ENCODE measurements around the gene STXBP2.
"Not testable (repeated sequence)": the region's sequence is repeated elsewhere in the genome, so short reads cannot be mapped to it uniquely, and the experiment has no call there.

The STXBP2 gene

DNA sequence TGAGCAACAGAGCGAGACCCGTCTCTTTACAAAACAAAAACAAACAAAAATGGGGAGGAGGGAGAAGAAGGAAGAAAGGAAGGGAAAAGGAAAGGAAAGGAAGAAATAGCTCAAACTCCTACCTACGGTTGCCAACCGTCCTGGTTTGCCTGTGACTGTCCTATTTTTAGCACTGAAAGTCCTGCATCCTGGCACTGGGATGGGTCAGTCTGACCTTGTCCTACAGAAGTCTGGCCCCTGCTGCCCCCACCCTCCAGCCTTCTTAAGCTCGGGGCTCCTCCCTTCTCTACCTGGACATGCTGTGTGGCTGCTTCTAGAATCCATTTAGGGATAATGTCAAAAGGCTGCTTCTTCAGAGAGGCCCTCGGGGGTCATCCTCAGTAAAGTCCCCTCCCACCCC is 1.2 kb upstream of the STXBP2 start:
- DNase-seq: no peak

DNA sequence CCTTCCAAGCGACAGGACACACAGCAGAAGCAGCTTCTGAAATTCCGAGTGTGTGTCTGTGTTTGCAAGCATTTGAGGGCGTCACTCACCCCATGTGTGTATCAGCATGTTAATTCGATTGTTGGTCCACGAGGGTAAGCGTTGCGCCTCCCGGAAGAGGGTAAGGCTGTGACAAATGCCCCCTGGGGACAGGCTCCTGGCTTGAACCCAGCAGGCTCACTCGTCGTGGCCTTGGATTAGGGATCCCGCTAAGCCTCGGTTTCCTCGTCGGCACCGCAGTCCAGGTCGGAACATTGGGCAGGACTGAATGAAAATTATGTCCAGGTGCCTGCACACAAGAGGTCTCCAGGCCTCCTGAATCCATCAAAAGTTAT is 606 bp upstream of the STXBP2 start:
- DNase-seq: no peak

DNA sequence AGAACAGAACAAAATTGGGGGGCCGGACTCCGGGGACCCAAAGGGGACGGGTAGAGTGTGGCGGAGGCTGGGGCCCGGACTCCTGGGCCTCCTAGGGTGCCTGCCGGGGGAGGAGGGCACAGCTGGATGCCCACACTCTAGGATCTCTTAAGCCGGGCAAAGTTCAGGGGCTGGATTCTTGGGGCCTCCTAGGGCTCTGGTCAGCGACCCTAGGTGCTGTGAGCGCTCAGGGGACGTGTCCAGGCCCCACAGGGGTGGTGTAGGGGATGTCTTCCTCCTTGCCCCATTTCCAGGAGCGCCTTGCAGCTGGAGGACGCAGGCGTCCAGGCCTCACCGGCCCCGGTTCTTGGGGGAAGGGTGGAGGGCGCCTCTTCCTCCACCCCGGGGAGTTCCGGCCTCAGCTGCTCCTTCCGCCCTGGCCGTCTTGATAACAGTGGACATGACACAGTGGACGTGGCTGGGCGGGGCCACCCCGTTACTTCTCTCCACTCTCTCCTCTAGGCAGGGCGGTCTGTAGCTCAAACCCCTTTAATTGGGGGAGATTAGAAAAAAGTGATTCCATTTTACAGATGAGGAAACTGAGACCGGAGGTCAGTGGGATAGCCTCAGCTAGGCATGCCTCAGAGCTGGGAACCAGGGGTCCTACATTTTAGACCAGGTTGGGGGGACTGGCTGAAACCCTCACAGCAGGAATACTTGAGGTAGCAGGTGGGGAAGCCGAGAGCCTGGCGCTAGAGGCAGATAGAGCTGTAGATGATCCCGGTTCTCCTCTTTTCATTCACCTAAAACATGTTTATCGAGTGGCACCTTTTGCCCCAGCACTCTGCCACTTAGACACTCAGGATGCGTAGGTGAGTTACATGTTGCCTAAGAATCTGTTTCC is 705 bp downstream of the STXBP2 start:
- no peak for DNase-seq

DNA sequence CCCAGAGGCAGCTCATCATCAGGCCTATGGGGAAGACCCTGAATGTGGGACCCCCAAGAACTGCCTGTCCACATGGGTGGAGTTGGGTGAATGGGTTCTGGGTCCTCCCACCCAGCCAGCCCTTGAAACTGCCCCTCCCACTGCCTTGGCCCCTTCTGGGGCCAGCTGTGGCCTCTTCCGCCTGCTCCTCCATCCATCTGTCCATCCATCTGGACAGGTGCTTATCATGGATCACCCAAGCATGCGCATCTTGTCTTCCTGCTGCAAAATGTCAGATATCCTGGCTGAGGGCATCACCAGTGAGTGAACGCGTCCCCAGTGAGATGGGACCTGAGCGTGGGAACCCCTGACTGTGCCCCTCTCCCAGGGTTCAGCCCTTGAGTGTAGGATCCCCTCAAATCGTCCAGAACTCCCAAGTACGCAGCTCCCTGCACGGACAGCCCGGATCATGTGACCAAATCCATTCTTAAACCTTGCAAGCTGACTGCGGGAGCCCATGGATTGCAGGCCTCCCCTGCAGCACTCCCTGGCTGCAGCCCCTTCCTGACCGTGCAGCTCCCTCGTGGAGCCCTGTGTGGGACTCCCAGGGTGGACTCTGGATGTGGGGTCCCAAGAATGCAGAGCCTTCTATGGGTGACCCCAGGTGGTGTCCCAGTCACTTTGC is 2.0 kb downstream of the STXBP2 start:
- DNase-seq: no peak

DNA sequence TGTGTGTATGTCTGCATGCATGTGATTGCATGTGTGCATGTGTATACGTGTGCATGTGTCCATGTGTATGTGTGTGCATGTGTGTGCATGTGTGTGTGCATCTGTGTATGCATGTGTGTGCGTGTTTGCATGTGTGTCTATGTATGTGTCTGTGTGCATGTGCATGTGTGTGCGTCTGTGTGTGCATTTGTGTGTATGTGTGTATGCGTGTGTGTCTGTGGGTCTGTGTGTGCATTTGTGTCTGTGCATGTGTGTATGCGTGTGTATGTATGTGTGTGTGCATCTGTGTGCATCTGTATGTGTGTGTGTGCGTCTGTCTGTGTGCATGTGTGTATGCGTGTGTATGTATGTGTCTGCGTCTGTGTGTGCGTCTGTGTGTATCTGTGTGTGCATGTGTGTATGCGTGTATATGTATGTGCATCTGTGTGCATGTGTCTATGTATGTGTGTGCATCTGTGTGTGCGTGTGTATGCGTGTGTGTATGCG is 3.0 kb downstream of the STXBP2 start:
- DNase-seq: no peak

DNA sequence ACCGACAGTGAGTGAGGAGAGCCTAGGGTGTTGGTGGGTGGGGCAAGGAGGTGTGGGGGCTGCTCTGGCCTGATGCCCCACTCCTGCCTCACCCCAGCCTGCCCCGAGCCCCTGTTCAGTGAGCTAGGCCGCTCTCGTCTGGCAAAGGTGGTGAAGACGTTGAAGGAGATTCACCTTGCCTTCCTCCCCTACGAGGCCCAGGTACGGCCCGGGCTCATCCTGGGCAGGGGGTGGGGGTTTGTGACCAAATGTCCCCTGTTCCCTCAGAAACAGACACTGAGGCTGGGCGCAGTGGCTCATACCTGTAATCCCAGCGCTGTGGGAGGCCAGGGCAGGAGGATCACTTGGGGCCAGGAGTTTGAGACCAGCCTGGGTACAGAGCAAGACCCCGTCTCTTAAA is 3.9 kb downstream of the STXBP2 start:
- no peak for DNase-seq

DNA sequence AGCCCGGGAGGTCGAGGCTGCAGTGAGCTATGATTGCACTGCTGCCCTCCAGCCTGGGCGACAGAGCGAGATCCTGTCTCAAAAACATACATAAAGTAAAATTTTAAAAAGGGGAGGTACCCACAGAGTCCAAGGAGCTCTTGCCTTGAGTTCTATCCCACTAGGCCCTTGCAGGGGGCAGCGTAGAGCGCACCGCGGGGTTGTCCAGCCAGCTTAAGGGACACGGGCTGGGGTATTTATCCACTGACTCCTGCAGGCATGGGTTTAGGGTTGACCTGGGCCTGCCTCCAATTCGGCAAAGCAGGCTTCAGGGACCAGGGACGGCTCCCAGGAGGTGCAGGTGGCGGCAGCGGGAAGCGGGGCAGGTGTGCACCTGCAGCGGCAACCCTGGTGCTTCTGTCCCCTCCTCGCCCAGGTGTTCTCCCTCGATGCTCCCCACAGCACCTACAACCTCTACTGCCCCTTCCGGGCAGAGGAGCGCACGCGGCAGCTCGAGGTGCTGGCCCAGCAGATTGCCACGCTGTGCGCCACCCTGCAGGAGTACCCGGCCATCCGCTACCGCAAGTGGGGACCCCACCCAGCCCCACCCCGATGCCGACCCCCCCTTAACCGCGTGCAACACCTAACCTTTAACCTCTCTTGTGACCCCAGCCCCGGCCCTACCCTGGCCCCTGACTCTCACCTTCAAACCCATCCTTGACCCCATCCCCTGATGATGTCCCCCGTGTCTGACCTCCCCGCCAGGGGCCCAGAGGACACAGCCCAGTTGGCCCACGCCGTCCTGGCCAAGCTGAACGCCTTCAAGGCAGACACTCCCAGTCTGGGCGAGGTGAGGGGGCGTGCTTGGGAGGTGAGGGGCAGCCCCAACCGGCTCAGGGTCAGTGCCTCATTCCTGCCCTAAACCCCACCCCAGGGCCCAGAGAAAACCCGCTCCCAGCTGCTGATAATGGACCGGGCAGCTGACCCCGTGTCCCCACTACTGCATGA is 4.7 kb downstream of the STXBP2 start:
- DNase-seq: no peak

DNA sequence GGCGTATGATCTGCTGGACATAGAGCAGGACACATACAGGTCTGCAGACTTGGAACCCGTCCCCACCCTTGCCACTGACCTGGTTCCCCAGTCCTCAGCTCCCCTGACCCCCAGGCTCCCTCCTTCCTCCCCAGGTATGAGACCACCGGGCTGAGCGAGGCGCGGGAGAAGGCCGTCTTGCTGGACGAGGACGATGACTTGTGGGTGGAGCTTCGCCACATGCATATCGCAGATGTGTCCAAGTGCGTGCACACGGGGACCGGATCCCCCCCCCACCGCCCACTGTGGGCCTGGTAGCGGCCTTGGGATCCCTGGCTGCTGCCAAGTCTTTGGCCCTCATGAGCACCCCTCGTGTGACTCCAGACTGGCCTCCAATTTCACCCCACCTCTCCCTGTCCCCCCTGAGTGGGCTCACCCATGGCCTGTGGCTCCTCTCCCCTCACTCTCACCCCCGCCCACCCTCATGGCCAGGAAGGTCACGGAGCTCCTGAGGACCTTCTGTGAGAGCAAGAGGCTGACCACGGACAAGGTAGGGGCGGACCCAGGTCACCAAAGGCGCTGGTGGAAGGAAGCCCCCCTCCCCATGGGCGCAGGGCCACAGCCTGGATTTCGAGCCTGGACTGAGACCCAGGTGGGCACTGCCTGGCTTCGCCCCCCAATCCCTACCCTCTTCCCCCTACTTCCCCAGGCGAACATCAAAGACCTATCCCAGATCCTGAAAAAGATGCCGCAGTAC is 5.6 kb downstream of the STXBP2 start:
- no peak for DNase-seq

DNA sequence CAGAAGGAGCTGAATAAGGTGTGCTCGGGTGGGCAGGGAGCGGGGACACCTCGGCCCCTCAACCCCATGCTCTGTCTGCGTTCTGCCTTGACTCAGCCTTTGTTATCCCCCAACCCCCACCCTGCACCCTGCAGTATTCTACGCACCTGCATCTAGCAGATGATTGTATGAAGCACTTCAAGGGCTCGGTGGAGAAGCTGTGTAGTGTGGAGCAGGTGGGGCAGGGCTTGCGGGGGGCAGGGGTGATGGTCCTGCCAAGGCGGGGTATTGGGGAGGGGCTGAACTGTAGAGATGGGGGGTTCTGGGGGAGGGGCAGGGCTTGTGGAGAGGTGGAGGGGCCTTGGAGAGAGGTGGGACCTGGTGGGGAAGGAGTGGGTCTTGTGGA is 6.1 kb downstream of the STXBP2 start:
- DNase-seq: no peak

DNA sequence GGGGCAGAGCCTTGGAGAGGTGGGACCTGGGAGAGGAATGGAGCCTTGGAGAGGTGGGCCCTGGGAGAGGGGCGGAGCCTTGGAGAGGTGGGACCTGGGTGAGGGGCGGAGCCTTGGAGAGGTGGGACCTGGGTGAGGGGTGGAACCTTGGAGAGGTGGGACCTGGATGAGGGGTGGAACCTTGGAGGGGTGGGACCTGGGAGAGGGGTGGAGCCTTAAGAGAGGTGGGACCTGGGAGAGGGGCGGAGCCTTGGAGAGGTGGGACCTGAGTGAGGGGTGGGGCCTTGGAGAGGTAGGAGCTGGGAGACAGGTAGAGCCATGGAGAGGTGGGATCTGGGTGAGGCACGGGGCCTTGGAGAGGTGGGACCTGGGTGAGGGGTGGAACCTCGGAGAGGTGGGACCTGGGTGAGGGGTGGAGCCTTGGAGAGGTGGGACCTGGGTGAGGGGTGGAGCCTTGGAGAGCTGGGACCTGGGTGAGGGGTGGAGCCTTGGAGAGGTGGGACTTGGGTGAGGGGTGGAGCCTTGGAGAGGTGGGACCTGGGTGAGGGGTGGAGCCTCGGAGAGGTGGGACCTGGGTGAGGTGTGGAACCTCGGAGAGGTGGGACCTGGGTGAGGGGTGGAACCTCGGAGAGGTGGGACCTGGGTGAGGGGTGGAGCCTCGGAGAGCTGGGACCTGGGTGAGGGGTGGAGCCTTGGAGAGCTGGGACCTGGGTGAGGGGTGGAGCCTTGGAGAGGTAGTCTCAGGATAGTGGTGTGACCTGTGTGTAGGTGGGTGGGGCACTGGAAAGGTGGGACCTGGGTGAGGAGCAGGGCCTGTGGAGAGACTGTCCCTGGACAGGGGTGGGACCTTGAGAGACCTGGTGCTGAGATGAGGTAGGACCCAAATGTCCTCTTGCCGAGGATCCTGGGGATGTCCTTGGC is 7.0 kb downstream of the STXBP2 start:
- DNase-seq: not testable (repeated sequence)

DNA sequence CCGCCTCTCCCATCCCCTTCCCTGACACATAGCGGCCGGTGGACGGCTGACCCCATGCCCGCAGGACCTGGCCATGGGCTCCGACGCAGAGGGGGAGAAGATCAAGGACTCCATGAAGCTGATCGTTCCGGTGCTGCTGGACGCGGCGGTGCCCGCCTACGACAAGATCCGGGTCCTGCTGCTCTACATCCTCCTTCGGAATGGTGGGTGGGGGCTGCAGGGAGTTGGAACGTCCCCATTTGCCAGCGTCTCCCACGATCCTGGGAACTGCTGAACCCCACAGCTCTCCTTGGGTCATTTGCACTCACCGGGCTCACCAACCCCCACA is 7.6 kb downstream of the STXBP2 start:
- no peak for DNase-seq

DNA sequence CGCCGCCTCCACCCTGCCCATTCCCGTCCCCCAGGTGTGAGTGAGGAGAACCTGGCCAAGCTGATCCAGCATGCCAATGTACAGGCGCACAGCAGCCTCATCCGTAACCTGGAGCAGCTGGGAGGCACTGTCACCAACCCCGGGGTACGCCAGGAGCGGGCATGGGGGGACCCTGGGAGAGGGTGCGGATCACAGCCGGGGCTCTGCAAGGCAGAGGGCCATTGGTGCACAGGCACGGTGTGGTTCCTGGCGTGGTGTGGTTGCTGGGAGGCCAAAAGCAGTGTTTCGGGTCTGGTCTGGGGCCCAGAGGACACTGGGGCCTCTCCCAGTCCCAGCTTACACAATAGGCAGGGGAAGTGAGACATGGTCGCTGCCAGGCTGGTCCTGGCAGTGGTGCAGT is 8.3 kb downstream of the STXBP2 start:
- DNase-seq: no peak

DNA sequence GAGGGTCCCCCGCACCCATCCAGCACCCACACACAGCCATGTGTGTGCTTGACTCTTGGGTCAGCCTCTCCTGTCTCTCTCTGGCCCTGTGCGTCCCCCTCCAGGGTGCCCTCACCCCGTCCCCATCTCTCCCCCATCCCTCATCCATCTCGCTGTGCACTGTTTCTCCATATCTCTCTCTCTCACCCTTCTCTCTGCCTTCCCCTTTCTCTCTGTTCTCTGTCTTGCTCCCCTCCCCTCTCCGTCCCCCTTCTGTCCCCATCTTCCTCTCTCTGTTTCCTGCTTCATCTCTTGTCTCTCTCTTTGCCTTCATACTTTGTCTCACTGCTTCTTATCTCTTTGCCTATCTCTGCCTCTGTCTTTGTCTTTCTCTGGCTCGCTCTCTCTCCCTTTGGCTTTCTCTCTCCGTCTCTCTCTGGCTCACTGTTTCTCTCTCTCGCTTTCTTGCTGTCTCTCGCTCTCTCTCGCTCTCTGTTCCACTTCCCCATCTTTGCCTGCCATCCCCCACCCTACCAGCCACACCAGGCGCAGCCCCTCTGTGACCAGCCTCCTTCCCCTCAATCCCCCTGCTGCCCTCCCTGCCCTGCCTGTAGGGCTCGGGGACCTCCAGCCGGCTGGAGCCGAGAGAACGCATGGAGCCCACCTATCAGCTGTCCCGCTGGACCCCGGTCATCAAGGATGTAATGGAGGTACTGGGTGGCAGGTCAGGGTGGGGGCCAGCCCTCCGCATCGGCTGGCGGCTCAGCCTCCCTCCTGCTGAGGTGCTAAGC is 8.9 kb downstream of the STXBP2 start:
- DNase-seq: no peak

DNA sequence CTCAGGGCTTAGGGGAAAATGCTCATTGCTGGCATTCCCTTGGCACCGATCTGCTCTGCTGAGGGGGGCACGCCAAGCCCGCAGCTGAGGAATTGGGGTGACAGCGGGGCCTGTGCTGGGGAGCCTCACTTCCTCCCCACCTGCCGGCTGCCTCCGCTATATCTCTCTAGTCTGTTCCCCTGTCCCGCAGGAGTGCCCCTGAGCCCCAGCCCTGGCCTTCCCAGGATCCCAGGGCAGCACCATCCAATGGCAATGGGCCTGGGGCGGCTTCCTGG is 9.5 kb downstream of the STXBP2 start:
- no peak for DNase-seq

DNA sequence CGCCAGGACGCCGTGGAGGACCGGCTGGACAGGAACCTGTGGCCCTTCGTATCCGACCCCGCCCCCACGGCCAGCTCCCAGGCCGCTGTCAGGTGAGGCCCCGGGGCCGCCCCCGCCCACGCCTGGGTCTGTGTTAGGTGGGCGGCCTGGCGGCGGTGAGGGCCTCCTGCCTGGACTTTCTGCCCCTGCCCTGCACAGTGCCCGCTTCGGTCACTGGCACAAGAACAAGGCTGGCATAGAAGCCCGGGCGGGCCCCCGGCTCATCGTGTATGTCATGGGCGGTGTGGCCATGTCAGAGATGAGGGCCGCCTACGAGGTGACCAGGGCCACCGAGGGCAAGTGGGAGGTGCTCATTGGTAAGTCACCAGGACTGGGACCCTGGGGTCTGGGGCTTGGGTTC is 10.2 kb downstream of the STXBP2 start:
- no peak for DNase-seq

DNA sequence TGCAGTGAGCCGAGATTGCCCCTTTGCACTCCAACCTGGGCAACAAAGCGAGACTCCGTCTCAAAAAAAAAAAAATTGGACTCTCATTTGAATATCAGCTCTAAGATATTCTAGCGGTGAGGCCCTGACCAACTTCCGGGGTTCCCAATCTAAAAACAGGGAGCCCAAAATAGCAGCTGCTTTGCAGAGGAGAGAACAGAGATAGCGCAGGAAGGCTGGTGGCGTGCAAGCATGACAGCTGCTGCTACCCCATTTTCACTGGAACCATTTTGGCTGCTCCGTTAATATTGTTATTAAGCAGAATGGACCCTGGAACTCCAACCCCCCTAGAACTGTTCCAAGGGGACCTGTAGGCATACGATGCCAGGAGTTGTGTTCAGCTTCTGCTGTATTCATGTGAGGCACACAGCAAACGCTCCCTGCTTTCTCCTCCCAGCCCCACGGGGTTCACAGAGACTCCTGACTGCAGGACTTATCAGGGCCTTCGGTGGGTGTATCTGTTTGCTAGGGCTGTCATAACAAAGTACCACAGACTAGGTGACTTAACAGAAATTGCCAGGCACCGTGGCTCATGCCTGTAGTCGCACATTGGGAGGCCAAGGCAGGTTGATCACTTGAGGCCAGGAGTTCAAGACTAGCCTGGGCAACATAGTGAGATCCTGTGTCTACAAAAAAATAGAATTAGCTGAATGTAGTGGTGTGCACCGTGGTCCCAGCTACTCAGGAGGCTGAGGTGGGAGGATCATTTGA is 11.5 kb downstream of the STXBP2 start:
- DNase-seq: no peak

DNA sequence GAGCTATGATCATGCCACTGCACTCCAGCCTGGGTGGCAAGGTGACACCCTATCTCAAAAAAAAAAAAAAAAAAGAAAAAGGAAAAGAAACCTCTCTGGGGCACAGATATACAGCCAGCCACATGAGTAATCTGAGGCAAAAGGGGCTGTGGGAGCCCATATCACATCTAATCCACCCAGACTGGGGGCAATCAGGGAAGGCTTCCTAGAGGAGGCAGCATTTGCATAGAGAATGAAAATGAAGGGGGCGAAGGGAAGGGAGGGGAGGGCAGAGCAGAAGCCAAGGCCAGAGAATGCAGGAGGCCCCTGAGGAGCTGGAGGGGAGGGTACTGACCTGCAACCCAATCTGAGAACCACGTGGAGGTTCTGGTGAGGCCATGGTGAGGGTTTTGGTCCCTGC is 13.2 kb downstream of the STXBP2 start:
- DNase-seq: no peak

DNA sequence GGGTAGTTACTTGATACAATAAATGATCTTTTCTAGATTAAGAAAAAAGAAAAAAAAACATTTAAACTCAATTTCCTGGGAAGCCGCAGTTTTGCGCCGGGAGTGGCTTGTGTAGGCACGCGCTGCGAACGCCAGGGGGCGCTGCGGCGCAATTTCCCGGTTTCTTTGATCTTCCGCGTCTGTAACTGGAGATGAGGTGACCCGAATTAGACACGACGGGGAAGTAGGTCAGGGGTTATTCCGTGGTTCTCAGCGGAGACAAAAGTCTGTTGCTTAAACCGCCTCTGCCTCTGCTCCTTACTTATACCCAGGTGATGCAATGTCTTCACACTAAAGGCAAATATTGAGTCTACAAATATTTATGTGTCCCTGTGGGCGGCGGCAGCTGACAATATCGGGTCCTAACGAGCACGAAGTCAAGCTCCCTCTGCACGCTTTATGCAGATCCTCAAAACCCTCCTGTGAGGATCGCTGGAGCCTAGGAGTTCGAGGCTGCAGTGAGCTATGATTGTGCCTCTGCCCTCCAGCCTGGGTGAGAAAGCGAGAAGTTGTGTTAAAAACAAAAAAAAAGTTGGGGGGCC is 15.2 kb downstream of the STXBP2 start:
- peak; percentile 59 for DNase-seq

DNA sequence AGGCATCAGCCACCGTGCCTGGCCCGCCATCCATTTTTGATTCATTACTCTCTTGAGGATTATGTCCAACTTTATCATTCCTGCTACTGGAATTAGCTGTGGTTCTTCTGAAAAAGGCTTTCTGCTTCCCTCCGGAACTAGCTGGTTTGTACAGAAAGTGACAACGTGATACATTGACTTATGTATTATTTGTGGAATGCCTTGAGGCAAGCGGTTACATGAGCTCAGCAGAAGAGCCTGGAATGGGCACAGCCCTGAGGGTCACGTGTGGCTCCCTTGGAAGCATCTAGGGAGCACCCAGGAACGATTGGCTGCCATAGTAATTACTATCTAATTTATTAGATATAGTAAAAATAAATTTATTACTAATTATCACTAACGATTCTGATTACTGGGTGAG is 17.5 kb downstream of the STXBP2 start:
- DNase-seq: no peak

DNA sequence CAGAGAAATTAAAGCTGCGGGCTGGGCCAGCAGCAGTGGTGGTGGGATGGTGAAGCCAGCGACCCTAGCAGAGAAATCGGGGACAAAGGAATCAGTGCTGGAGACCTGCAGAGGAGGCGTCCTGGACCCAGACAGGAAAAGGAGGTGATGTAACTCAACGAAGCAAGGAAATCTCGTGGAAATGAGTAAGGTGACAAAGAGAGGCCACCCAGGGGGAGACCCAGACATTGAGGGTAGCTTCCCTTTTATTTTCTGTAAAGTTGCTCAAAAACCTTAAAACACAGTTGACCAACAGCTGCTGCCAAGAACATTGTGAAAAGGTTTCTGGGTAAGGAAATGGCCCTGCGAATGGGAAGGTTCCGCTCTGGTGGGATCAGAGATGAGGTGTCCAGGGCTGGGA is 18.7 kb downstream of the STXBP2 start:
- DNase-seq: no peak
